GM23338 (cell line): Measurements from ENCODE around the gene VDR. TPM values are rescaled to one million over a fixed set of nuclear protein-coding genes. Genes with fewer than 3 reads are reported as not detected.

ENCODE experiments used
- ATAC-seq: fragments of 200-7000 bp; cut with Tn5 transposase; 3 replicates; pipeline ENCODE4 v1.9.1; 2020
- DNase-seq: peaks from one replicate; pipeline ENCODE4 v3.0.0-alpha.2; 2015; ENCODE audit warnings: low spot score
- H2AFZ ChIP-seq: fragments of 200-600 bp; sonication (generic); 2 replicates; pipeline ENCODE4 v1.8.0; 2016; ENCODE audit warnings: antibody characterized with exemption, mild to moderate bottlenecking, moderate library complexity
- H3F3A ChIP-seq: fragments of 200-600 bp; sonication (generic); replicated peaks from 2 replicates; pipeline ENCODE4 v1.8.0; 2017; ENCODE audit warnings: antibody characterized with exemption, mixed run types, low read depth
- H3K27ac ChIP-seq: fragments of 200-600 bp; sonication (generic); 2 replicates; pipeline ENCODE4 v1.6.1; 2016; ENCODE audit warnings: low read depth
- H3K27me3 ChIP-seq: fragments of 200-600 bp; sonication (generic); 2 replicates; pipeline ENCODE4 v1.8.0; 2016; ENCODE audit warnings: mild to moderate bottlenecking, mixed run types, moderate library complexity; ENCODE audit not compliant: insufficient read depth
- H3K36me3 ChIP-seq: fragments of 200-600 bp; sonication (generic); 2 replicates; pipeline ENCODE4 v1.8.0; 2016; ENCODE audit warnings: mild to moderate bottlenecking; ENCODE audit not compliant: insufficient read depth
- H3K4me1 ChIP-seq: fragments of 200-600 bp; sonication (generic); 2 replicates; pipeline ENCODE4 v1.8.0; 2016; ENCODE audit warnings: mild to moderate bottlenecking, moderate library complexity; ENCODE audit not compliant: insufficient read depth
- H3K4me2 ChIP-seq: fragments of 200-600 bp; sonication (generic); 2 replicates; pipeline ENCODE4 v1.7.1; 2017; ENCODE audit warnings: mixed run types
- H3K4me3 ChIP-seq: fragments of 200-600 bp; sonication (generic); 2 replicates; pipeline ENCODE4 v1.6.1; 2016; ENCODE audit warnings: mixed run types
- H3K79me2 ChIP-seq: fragments of 200-600 bp; sonication (generic); replicated peaks from 2 replicates; pipeline ENCODE4 v1.8.0; 2017; ENCODE audit warnings: mild to moderate bottlenecking; ENCODE audit not compliant: insufficient read depth
- H3K9me2 ChIP-seq: fragments of 200-600 bp; sonication (generic); 2 replicates; pipeline ENCODE4 v1.8.0; 2017; ENCODE audit not compliant: insufficient read depth
- H4K20me1 ChIP-seq: fragments of 200-600 bp; sonication (generic); replicated peaks from 2 replicates; pipeline ENCODE4 v1.8.0; 2017; ENCODE audit warnings: mild to moderate bottlenecking; ENCODE audit not compliant: insufficient read depth
- H3K27ac Mint-ChIP-seq: 2 replicates; pipeline ENCODE4 v1.8.0; 2020; ENCODE audit warnings: inconsistent platforms, mild to moderate bottlenecking, moderate library complexity, mixed read lengths
- H3K27me3 Mint-ChIP-seq: 3 replicates; pipeline ENCODE4 v1.8.0; 2022; ENCODE audit warnings: low read depth, mild to moderate bottlenecking, moderate library complexity, mixed read lengths, inconsistent platforms; ENCODE audit not compliant: insufficient read depth, poor library complexity
- H3K36me3 Mint-ChIP-seq: 3 replicates; pipeline ENCODE4 v1.8.0; 2021; ENCODE audit warnings: low read depth, mild to moderate bottlenecking, inconsistent platforms, moderate library complexity, mixed read lengths
- H3K4me1 Mint-ChIP-seq: 3 replicates; pipeline ENCODE4 v1.8.0; 2020; ENCODE audit warnings: mild to moderate bottlenecking, inconsistent platforms, mixed read lengths
- H3K4me3 Mint-ChIP-seq: 3 replicates; pipeline ENCODE4 v1.8.0; 2021; ENCODE audit warnings: moderate library complexity, mild to moderate bottlenecking, inconsistent platforms, mixed read lengths
- H3K9me3 Mint-ChIP-seq: 3 replicates; pipeline ENCODE4 v1.8.0; 2020; ENCODE audit warnings: moderate library complexity, mild to moderate bottlenecking, inconsistent platforms, mixed read lengths
- CREB1 ChIP-seq: fragments of 250-450 bp; sonication (Bioruptor Pico); IDR thresholded peaks from 2 replicates; pipeline ENCODE4 v1.5.0; 2020; ENCODE audit warnings: low read depth, mild to moderate bottlenecking, moderate library complexity
- EZH2 ChIP-seq: fragments of 200-600 bp; sonication (generic); IDR thresholded peaks from one replicate; pipeline ENCODE4 v1.8.0; 2017; ENCODE audit warnings: antibody characterized with exemption, mild to moderate bottlenecking, low read depth; ENCODE audit not compliant: unreplicated experiment
- EZH2phosphoT487 ChIP-seq: fragments of 200-600 bp; sonication (generic); IDR thresholded peaks from one replicate; pipeline ENCODE4 v1.8.1; 2018; ENCODE audit warnings: antibody characterized with exemption; ENCODE audit not compliant: unreplicated experiment
- JUNB ChIP-seq: IDR thresholded peaks from one replicate; pipeline ENCODE4 v1.6.1; 2016; ENCODE audit warnings: antibody characterized with exemption; ENCODE audit not compliant: unreplicated experiment
- NANOG ChIP-seq: IDR thresholded peaks from 2 replicates; pipeline ENCODE4 v1.6.1; 2016; ENCODE audit warnings: antibody characterized with exemption, borderline replicate concordance
- POLR2AphosphoS5 ChIP-seq: IDR thresholded peaks from 2 replicates; pipeline ENCODE4 v1.6.1; 2016; ENCODE audit warnings: antibody characterized with exemption, low read depth
- STAT1 ChIP-seq: IDR thresholded peaks from one replicate; pipeline ENCODE4 v1.6.1; 2016; ENCODE audit warnings: antibody characterized with exemption; ENCODE audit not compliant: unreplicated experiment
- ZNF114 ChIP-seq: fragments of 250-450 bp; sonication (Bioruptor Pico); IDR thresholded peaks from 2 replicates; pipeline ENCODE4 v1.5.0; 2020; ENCODE audit warnings: mild to moderate bottlenecking, moderate library complexity
- ZNF331 ChIP-seq: fragments of 250-450 bp; sonication (Bioruptor Pico); IDR thresholded peaks from 2 replicates; pipeline ENCODE4 v1.5.0; 2020; ENCODE audit warnings: low read depth, mild to moderate bottlenecking, moderate library complexity
- polyA plus RNA-seq: library from polyadenylated mRNA; unstranded; fragments of >200 nt; fragmentation: Nextera tagmentation; extraction: Ambion mirVana; gene quantifications from 2 replicates; pipeline ENCODE4 v1.2.1, GENCODE V29; 2016
- total RNA-seq: library from RNA; depleted of rRNA; stranded (reverse); fragments of >200 nt; shearing (Covaris generic); gene quantifications from 2 replicates; pipeline ENCODE4 v1.2.3, GENCODE V29; 2014
- TF ChIP-seq, protein P1 (sequence below): IDR thresholded peaks from 2 replicates; pipeline ENCODE4 v1.6.1; 2016; ENCODE audit warnings: antibody characterized with exemption
- TF ChIP-seq, protein P2 (sequence below): IDR thresholded peaks from one replicate; pipeline ENCODE4 v1.6.1; 2018; ENCODE audit warnings: antibody characterized with exemption; ENCODE audit not compliant: unreplicated experiment
- TF ChIP-seq, protein P3 (sequence below), 2 experiments: fragments of 200-600 bp in 1 of 2; sonication (generic) in 1 of 2; conservative IDR thresholded peaks; 2 replicates each; pipeline versions ENCODE4 v1.5.1 to v1.6.1; 2016 to 2017; ENCODE audit warnings: antibody characterized with exemption in 2 of 2, low read depth in 2 of 2, mild to moderate bottlenecking in 2 of 2, moderate library complexity in 1 of 2

VDR gene
- total and polyA plus RNA-seq, 2 experiments from 2014 or later, result 0.37 to 1.4 TPM

DNA sequence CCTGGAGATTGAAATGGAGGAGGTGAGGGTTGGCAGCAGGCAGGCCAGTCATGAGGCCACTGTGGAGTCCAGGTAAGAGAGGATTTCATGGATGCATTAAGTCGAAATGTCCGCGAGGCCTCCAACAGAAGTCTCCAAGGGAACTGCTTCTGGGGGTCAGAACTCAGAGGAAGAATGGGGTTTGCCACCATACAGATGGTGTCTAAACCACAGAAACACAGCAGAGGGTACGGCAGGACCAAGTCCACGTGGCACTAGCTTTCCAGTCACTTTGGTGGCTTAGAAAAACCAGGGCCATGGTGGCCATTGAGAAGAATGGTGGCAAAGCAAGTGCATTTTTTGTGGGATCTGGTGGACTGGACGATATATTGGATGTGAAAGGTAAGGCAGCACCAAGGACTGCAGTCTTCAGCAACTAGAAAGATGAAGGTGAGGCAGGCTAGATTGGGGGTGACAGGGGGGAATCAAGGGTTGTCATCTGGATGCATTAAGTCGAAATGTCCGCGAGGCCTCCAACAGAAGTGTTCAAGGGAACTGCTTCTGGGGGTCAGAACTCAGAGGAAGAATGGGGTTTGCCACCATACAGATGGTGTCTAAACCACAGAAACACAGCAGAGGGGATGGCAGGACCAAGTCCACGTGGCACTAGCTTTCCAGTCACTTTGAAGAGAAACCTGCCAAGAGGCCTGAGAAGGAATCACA is 36.1 kb upstream of the VDR start:
- H4K20me1 ChIP-seq, result no peaks in the 10 kb centered on the region
- H3K4me2 ChIP-seq, result 0 out of 2 replicates have a peak overlapping the region, but pooled peaks have one; percentile 78
- Mint-ChIP-seq H3K27ac (no peak overlapping the region), H3K27me3 (peaks cover 24% of the 10 kb centered on the region), H3K4me3 (peak overlapping the region; percentile 44; the same call in 1 of the 3 replicates), H3K9me3 (no peaks in the 10 kb centered on the region), H3K4me1 (peaks cover 16% of the 10 kb centered on the region), H3K36me3 (no peaks in the 10 kb centered on the region; the same call in 2 of the 3 replicates)
- peaks cover 13% of the 10 kb centered on the region for H3K4me1 ChIP-seq
- no peaks in the 10 kb centered on the region for H3K9me2 ChIP-seq
- H3K27me3 ChIP-seq, result peaks cover 20% of the 10 kb centered on the region
- ATAC-seq (no peak), DNase-seq (no peak)
- H3K36me3 ChIP-seq, result no peaks in the 10 kb centered on the region
- no peak overlapping the region for H3K4me3 ChIP-seq
- H2AFZ ChIP-seq, result no peak overlapping the region
- no peaks in the 10 kb centered on the region for H3K79me2 ChIP-seq
- no peaks in the 10 kb centered on the region for H3F3A ChIP-seq
- H3K27ac ChIP-seq, result no peak overlapping the region
- no peak for TF ChIP-seq NANOG

GRCh38 chr12:47939009-47939601 is 34.3 kb upstream of the VDR start:
- no peak overlapping the region for H2AFZ ChIP-seq
- no peak overlapping the region for H3K4me3 ChIP-seq
- no peaks in the 10 kb centered on the region for H3K79me2 ChIP-seq
- peaks cover 20% of the 10 kb centered on the region for H3K27me3 ChIP-seq
- Mint-ChIP-seq H3K36me3 (no peaks in the 10 kb centered on the region; the same call in 2 of the 3 replicates), H3K27ac (no peak overlapping the region), H3K27me3 (peaks cover 26% of the 10 kb centered on the region), H3K4me3 (no peak overlapping the region), H3K9me3 (no peaks in the 10 kb centered on the region), H3K4me1 (peaks cover 16% of the 10 kb centered on the region)
- no peak overlapping the region for H3K4me2 ChIP-seq
- no peak for ATAC-seq
- no peaks in the 10 kb centered on the region for H3K9me2 ChIP-seq
- no peaks in the 10 kb centered on the region for H3F3A ChIP-seq
- no peaks in the 10 kb centered on the region for H4K20me1 ChIP-seq
- no peak overlapping the region for H3K27ac ChIP-seq
- no peaks in the 10 kb centered on the region for H3K36me3 ChIP-seq
- no peak for DNase-seq
- H3K4me1 ChIP-seq, result peaks cover 13% of the 10 kb centered on the region
- no peak for TF ChIP-seq JUNB
- TF ChIP-seq EZH2phosphoT487, result no peak
- TF ChIP-seq, protein P1, sequence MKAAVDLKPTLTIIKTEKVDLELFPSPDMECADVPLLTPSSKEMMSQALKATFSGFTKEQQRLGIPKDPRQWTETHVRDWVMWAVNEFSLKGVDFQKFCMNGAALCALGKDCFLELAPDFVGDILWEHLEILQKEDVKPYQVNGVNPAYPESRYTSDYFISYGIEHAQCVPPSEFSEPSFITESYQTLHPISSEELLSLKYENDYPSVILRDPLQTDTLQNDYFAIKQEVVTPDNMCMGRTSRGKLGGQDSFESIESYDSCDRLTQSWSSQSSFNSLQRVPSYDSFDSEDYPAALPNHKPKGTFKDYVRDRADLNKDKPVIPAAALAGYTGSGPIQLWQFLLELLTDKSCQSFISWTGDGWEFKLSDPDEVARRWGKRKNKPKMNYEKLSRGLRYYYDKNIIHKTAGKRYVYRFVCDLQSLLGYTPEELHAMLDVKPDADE, result no peak
- no peak for TF ChIP-seq CREB1 (CRISPR knock-in tag)
- TF ChIP-seq, protein P2, sequence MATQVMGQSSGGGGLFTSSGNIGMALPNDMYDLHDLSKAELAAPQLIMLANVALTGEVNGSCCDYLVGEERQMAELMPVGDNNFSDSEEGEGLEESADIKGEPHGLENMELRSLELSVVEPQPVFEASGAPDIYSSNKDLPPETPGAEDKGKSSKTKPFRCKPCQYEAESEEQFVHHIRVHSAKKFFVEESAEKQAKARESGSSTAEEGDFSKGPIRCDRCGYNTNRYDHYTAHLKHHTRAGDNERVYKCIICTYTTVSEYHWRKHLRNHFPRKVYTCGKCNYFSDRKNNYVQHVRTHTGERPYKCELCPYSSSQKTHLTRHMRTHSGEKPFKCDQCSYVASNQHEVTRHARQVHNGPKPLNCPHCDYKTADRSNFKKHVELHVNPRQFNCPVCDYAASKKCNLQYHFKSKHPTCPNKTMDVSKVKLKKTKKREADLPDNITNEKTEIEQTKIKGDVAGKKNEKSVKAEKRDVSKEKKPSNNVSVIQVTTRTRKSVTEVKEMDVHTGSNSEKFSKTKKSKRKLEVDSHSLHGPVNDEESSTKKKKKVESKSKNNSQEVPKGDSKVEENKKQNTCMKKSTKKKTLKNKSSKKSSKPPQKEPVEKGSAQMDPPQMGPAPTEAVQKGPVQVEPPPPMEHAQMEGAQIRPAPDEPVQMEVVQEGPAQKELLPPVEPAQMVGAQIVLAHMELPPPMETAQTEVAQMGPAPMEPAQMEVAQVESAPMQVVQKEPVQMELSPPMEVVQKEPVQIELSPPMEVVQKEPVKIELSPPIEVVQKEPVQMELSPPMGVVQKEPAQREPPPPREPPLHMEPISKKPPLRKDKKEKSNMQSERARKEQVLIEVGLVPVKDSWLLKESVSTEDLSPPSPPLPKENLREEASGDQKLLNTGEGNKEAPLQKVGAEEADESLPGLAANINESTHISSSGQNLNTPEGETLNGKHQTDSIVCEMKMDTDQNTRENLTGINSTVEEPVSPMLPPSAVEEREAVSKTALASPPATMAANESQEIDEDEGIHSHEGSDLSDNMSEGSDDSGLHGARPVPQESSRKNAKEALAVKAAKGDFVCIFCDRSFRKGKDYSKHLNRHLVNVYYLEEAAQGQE, result no peak
- TF ChIP-seq, protein P3, sequence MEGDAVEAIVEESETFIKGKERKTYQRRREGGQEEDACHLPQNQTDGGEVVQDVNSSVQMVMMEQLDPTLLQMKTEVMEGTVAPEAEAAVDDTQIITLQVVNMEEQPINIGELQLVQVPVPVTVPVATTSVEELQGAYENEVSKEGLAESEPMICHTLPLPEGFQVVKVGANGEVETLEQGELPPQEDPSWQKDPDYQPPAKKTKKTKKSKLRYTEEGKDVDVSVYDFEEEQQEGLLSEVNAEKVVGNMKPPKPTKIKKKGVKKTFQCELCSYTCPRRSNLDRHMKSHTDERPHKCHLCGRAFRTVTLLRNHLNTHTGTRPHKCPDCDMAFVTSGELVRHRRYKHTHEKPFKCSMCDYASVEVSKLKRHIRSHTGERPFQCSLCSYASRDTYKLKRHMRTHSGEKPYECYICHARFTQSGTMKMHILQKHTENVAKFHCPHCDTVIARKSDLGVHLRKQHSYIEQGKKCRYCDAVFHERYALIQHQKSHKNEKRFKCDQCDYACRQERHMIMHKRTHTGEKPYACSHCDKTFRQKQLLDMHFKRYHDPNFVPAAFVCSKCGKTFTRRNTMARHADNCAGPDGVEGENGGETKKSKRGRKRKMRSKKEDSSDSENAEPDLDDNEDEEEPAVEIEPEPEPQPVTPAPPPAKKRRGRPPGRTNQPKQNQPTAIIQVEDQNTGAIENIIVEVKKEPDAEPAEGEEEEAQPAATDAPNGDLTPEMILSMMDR (conservative IDR thresholded peaks at IDR 0.05; ENCODE audit: low read depth in 2 of 2), result no peak
- TF ChIP-seq POLR2AphosphoS5, result no peak
- TF ChIP-seq ZNF331 (CRISPR knock-in tag), result no peak
- TF ChIP-seq STAT1, result no peak
- no peak for TF ChIP-seq EZH2
- TF ChIP-seq ZNF114 (CRISPR knock-in tag), result no peak
- no peak for TF ChIP-seq NANOG
